Heart left ventricle (tissue), 13 donors: ENCODE results near the gene GMPR.

Source experiments
- CTCF ChIP-seq, 12 donors: fragments of 200-600 bp; sonication (generic) in 4 of 12; IDR thresholded peaks; one replicate each; pipeline versions ENCODE4 v1.5.0 to v1.8.0; 2018 to 2022; ENCODE audit warnings: antibody characterized with exemption in 12 of 12, mild to moderate bottlenecking in 5 of 12
- POLR2A ChIP-seq, 2 donors: fragments of 450-650 bp; IDR thresholded peaks; one replicate each; pipeline ENCODE4 v1.6.1; 2017; ENCODE audit warnings: antibody characterized with exemption in 2 of 2, mild to moderate bottlenecking in 2 of 2, moderate library complexity in 2 of 2
- donor health status: ischemic (EF 13 %, LVEDD 7.1; RV severe dilation, severe dysfunction).
- donor health status: DM: no; HTN: yes; CAD: no.
- donor health status: DM: no; HTN: no; CAD: no.
- donor health status: ischemic (EF 25% LVEDD 6.9; RV normal size, moderate dysfunction).
- donor health status: ischemic (EF 25% LVEDD 5.7; RV mildly dilated, moderate dysfunction).
- donor health status: ischemic (EF 35%, LVEDD 5.7; RV mildly dilated, moderate dysfunction).
- donor health status: nonischemic (EF 11% LVEDD 7.7; RV severe dilation, severe dysfunction).
- donor health status: DM: yes; HTN: yes; CAD: no.
- donor health status: PGD.
- donor health status: ischemic (EF 29% LVEDD 5.4; RV normal size, mild dysfunction).
- donor health status: nonischemic (EF 23%, LVEDD 6.1; RV moderate dilation, normal function).

GRCh38 chr6:16205377-16206144, 32.8 kb upstream of the GMPR start:
- TF ChIP-seq CTCF (IDR thresholded peaks at IDR 0.05) (no peak), POLR2A (IDR thresholded peaks at IDR 0.05) (no peak)
